ENCODE results near the gene MPHOSPH8.
"Not testable (repeated sequence)": the region's sequence is repeated elsewhere in the genome, so short reads cannot be mapped to it uniquely, and the experiment has no call there.

MPHOSPH8 gene

DNA sequence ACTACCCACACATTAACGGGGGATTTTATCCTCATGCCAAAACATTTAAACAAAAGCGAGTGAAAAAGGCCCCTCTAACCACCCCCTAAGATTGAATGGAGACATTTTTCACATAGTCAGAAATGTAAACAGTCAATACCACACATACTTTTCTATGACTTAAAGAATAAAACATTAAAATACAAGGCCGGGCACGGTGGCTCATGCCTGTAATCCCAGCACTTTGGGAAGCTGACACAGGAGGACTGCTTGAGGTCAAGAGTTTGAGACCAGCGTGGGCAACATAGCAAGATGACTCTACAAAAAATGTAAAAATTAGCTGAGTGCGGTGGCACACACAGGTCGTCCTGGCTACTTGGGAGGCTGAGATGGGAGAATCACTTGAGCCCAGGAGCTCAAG lies 47.3 kb downstream of the MPHOSPH8 start:
- no peak for DNase-seq (ENCODE audit: low spot score)

DNA sequence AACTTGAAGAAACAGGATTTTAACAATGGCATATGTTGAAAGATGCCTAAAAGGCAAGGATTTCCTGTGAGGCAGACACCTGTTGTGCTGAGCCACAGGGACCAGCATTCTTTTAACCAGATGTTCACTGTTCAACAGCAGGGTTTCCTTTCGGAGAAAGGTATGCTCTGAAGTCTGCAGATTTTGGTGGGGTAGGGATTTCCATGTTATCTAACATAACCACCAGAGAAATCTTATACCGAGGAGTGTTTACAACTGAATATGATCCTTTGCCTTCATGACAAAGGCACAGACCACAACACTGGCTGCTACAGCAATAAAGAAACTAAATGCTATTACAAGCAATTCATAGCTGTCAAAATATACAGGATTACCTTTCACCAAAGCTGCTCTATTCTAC lies 48.1 kb downstream of the MPHOSPH8 start:
- no peak for DNase-seq (ENCODE audit: low spot score)

DNA sequence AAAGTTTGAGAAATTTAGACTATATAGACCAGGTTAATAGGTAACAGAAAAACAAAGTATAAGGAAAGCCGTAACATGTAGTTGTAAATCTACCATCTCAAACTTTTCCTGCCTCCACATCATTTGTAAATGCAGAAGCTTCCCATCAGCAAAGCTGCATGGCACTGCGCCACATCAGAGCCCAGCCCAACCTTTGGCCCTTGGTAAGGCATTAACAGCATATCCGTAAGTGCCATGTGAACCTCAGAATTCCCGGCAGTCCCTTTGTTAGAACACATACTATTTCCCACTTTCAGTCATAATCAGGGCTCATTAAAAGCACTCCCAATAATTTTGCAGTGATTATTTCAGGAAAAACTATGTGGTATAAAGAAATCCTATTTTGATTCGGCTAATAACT lies 51.6 kb downstream of the MPHOSPH8 start:
- DNase-seq (ENCODE audit: low spot score) = no peak

DNA sequence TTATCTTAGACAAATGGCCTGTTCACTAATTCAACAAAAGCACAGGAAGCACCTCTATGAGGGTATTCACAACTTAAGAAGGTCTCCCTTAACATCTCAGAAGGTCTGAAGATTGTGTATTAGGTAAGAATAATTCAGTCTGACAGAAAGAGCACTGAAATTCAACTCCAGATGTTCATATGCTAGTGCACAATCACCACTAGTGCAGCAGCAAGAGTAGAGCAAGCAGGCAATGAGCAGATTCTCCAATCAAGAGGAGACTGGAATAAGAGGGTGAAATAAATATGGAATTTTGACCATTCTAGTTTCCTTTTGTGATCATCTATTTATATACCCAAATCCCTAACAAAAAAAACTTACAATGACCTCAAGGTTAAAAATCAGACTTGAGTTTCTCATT lies 52.0 kb downstream of the MPHOSPH8 start:
- no peak for DNase-seq (ENCODE audit: low spot score)

DNA sequence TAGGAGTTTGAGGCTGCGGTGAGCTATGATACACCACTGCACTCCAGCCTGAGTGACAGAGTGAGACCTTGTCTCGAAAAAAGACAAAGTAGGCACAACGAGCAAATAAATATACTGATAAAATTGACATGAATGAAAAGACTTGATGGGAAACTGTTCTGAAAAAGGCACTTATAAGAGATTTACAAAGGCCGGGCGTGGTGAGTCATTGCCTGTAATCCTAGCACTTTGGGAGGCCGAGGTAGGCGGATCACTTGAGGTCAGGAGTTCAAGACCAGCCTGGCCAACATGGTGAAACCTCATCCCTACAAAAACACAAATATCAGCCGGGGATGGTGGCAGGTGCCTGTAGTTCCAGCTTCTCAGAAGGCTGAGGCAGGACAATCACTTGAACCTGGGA lies 58.0 kb downstream of the MPHOSPH8 start:
- not testable (repeated sequence) for DNase-seq (ENCODE audit: low spot score)

DNA sequence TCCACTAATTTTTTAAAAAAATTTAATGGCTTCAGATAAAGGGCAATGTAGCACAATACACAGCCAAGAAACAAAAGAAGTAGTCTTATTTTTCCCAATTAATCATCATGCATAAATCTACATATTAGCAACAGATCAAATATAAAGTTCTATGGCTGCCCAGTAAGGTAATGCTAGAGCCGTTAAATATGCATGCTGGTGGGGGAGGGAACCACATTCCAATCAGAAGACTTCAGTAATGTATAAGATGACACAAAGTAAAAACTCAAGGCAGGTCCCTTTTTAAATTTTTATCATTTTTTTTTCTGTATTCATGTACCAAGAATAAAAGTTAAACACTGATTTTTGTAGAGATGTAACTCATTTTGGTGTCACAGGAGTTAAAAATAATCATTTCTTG lies 62.0 kb downstream of the MPHOSPH8 start:
- no peak for DNase-seq (ENCODE audit: low spot score)

DNA sequence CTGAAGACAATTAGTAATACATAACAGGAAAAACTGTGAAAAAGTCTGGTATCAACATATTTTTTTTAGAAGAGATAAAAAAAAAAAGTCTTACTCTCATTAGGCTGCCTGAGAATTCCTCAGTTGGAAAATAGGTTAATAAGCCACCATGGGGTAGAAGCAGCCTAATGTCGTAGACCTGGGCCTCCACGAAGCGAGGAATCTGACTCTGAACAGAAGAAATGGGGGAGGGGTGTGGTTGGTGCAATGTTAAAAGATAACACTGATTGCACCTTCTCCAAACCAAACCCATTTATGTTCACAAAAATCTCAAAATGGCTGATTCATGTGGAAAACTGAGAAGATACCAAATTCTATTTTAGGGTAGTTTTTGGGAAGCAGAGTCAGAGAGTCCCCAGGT lies 62.4 kb downstream of the MPHOSPH8 start:
- DNase-seq (ENCODE audit: low spot score) = no peak

DNA sequence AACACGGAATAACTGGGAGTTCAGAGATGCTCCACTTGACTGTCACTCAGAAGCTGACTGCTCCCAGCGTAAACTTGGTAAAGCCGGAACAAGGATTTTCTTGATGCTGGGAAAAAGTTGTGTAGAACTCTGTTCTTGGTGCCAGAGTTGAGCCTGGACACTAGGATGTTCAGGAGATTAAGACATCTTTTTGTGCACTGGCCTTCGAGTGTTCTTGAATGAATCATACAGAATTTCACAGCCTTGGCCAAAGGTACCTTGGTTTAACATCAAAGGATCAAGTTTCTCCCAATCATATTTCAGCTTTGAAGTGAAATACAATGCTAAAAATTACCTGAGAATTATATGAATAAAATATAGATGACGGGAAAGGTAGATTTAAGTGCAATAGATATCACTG lies 67.5 kb downstream of the MPHOSPH8 start:
- not testable (repeated sequence) for DNase-seq (ENCODE audit: low spot score)

DNA sequence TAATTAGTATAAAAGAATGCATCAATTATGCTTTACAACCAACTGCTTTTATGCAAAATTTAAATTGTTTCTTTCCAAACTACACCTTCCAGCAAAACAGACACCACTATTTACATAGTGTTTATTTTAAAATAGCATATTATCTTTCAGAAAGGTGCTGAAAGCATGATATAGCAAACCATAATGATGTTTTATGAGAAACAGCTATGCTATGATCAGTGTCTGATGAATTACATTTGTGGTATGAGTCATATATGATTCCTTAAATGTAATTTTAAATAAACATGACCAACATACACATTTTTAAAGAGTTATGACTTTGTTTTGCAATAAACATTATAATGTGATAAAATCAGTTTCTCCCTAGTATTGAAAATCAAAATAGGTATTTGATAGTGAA lies 68.2 kb downstream of the MPHOSPH8 start:
- not testable (repeated sequence) for DNase-seq (ENCODE audit: low spot score)

DNA sequence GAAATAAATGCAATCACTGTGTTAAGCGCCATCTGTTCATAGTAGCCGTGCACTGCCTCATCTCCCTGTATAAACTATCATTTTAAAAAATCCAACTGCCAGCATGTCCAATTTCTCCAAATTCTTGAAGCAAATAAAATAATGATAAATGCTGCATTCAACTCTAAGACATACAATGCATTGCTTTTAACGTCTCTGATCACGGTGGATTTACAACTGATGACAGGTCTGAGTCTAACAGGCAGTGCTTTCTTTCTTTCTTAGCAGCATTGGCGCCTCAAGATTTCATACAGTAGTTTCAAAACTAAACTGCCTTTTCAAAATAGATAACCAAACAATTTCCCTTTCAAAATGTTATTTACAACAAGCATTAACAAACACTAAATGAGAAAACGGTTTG lies 70.8 kb downstream of the MPHOSPH8 start:
- not testable (repeated sequence) for DNase-seq (ENCODE audit: low spot score)

DNA sequence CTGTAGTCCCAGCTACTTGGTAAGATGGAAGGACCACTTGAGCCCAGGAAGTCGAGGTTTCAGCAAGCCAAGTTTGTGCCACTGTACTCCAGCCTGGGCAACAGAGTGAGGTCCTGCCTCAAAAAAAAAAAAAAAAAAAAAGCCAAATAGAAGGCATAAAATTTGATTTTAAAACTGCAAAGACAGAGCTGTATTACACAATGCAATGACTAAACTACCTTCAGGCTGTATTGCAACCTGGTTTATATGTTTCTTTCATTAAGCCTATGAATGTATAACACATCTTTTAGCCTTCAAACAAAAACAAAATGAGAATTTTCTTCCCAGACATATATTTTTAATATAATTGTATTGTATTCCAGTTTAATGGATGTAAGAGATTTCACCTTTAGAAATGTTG lies 75.6 kb downstream of the MPHOSPH8 start:
- not testable (repeated sequence) for DNase-seq (ENCODE audit: low spot score)

DNA sequence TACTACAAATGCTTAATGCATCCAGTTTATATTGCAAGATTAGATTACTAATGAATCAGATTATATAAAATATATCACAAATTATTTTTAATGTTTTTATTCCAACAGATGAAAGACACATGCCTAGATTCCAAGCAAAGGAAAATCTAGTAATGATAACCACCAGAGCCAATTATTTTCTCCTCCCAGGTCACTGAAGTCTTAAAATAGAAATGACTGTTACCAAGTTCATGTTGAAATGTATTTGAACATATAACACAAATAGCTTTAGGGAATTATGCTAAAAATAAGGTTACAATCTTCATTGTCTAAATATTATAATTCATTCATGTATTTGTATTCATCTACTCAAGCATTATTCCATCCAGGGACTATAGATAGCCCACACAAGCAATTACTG lies 76.3 kb downstream of the MPHOSPH8 start:
- DNase-seq (ENCODE audit: low spot score) = not testable (repeated sequence)

DNA sequence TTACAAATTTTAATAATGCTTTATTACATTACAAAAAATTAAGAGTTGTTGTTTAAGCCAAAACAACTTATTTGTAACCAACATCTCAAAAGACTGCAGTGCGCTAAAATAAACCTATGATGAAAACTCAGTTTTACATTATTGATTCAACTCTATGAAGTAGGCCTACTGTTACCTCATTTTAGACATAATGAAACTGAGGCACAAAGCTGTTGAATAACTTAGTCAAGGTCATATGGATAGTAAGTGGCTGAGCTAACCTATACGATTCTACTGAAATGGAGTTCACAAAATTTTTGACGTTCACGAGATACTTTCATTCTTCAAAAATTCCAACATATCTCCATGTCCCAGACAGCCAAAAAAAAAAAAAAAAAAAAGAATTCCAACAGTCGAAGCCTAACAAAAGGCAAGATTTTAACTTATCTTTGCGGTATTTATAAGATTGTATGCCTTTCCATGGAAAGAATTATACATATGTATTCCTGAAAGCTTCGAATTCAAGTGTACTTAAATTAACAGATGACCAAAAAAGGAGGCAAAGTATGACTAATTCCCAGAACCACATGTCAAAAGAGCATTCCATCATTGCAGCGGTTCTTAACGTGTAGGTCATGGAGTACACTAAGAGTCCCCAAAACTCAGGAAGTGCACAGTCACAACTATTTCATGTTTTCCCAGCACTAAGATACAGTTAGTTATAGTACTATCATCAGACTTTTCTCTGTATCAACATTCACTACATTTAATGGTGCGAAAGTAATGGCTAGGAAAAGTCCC lies 79.9 kb downstream of the MPHOSPH8 start:
- DNase-seq (ENCODE audit: low spot score) = peak; percentile 58

DNA sequence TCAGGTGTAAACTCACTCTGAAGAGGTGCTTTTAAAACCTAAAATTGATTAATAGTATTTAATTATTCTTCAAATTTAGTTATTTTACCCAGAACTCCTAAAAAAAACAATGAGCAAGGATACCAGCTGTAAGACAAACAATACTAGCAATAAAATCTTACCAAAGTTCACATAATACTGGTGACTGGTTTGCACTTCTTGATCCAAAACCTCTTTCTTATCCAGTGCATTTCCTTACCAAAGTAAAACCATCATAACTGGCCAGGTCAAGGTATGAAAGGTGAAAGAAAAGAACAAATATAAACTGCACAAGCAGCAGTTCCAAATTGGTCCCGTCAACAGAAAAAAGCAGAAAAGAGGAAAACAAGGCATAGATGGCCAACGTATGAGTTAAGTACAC lies 86.6 kb downstream of the MPHOSPH8 start:
- DNase-seq (ENCODE audit: low spot score) = no peak

Measured in hepatic stellate cell (primary cell).